Stimulated activated naive CD8-positive, alpha-beta T cell treated with anti-CD3 and anti-CD28 coated beads, Interleukin-15, Interleukin-2, amounts not matched to agents 100 ng/mL and 50 ng/mL, for 24 hours (primary cell): Measurements from ENCODE around the gene DIRAS2.

Experiments
- H3K27ac Mint-ChIP-seq: one replicate; pipeline ENCODE4 v1.8.0; 2021; ENCODE audit warnings: mild to moderate bottlenecking, mixed read lengths
- H3K27me3 Mint-ChIP-seq: one replicate; pipeline ENCODE4 v1.8.0; 2021; ENCODE audit warnings: mixed read lengths
- H3K36me3 Mint-ChIP-seq: one replicate; pipeline ENCODE4 v1.8.0; 2021; ENCODE audit warnings: low read depth, mixed read lengths
- H3K4me1 Mint-ChIP-seq: one replicate; pipeline ENCODE4 v1.8.0; 2021; ENCODE audit warnings: low read depth, mixed read lengths
- H3K4me3 Mint-ChIP-seq: one replicate; pipeline ENCODE4 v1.8.0; 2021; ENCODE audit warnings: mild to moderate bottlenecking, mixed read lengths
- H3K9me3 Mint-ChIP-seq: one replicate; pipeline ENCODE4 v1.8.0; 2021; ENCODE audit warnings: mixed read lengths

DIRAS2 gene

DNA sequence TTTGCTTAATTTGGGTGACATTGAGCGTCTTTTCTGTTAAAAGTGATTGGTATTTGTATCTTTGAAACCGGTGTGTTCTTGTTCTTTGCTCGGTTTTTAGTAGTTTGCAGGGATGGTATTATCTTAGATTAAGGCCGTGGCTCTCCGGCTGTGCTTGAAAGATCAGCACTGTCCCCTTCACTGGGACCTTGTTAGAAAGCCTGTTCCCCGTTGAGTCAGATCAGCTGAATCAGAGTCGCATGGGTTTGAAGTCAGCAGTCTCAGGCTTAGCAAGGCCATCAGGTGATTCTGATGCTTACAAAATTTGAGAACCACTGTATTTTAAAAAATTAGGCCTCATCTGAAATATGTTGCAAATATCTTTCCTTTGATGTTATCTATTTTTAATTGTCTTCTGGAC is 5.0 kb downstream of the DIRAS2 start:
- Mint-ChIP-seq H3K9me3 (no peaks in the 10 kb centered on the region), H3K4me3 (no peak overlapping the region), H3K4me1 (peaks cover 6% of the 10 kb centered on the region), H3K36me3 (no peaks in the 10 kb centered on the region), H3K27ac (no peak overlapping the region), H3K27me3 (peaks cover 34% of the 10 kb centered on the region)

DNA sequence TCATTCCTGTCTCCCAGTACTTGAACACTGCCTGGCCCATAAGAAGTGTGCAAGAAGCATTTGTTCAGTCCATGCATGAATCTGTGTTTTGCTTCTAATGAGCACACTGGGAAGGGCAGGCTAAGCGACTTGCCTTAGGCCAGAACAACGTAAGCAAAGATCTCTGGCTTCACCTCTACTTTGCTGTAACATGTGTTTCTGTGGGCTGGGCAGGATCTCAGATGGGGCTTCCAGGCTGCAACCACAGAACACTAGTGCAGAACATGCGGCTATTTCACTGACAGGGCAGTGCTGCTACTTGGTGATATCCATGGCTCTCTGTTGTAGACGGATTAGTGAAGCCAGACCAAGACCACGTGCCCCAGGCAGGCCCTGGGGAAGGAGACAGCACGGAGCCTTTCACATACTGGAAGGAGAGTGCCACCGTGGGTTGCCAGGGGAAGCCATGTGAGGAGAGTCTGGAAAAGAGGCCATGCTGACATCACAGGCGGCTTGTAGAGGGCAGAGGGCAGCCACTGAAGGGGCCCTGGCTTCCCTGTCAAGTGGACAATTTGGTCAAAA is 9.9 kb downstream of the DIRAS2 start:
- Mint-ChIP-seq H3K27ac (no peak overlapping the region), H3K36me3 (no peaks in the 10 kb centered on the region), H3K9me3 (no peaks in the 10 kb centered on the region), H3K4me1 (no peaks in the 10 kb centered on the region), H3K27me3 (no peaks in the 10 kb centered on the region), H3K4me3 (no peak overlapping the region)

DNA sequence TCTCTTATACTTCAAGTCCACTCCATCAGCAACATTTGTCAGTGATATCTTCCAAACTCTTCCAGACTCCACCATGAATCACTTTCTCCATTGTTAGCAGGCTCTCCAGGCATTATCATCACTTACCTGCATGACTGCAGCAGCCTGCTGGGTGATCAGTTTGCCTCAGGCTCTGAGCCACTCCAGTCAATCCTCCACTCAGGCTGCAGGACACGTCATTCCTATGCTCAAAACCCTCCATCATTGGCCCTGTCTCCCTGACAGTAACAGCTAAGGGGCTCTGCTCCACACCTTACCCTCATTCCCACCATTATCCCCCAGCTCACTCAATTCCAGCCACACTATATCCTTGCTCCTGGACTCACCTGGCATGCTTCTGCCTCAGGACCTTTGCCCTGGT is 10.7 kb downstream of the DIRAS2 start:
- Mint-ChIP-seq H3K9me3 (no peaks in the 10 kb centered on the region), H3K27me3 (no peaks in the 10 kb centered on the region), H3K4me3 (no peak overlapping the region), H3K27ac (no peak overlapping the region), H3K36me3 (no peaks in the 10 kb centered on the region), H3K4me1 (no peaks in the 10 kb centered on the region)

DNA sequence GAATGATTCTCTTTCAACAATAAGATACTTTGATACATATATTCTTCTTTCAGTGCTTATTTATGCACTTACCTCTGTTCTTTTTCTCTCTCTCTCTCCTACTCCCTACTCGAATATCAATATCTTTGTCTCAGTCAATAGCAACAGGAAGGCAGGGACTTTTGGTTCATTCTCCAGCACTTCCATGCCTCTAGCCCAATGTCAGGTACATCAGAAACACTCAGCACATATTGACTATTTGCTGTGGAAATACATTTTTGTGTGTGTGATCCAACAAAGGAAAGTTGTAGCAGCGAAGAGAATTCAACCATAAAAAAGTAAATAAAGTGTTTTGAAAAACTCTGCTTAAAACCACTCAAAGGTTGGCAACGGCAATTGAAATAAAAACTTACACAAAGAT is 12.6 kb downstream of the DIRAS2 start:
- no peak overlapping the region for H3K27ac Mint-ChIP-seq
- H3K4me1 Mint-ChIP-seq, result no peaks in the 10 kb centered on the region
- no peaks in the 10 kb centered on the region for H3K9me3 Mint-ChIP-seq
- H3K27me3 Mint-ChIP-seq, result no peaks in the 10 kb centered on the region
- no peaks in the 10 kb centered on the region for H3K36me3 Mint-ChIP-seq
- no peak overlapping the region for H3K4me3 Mint-ChIP-seq

DNA sequence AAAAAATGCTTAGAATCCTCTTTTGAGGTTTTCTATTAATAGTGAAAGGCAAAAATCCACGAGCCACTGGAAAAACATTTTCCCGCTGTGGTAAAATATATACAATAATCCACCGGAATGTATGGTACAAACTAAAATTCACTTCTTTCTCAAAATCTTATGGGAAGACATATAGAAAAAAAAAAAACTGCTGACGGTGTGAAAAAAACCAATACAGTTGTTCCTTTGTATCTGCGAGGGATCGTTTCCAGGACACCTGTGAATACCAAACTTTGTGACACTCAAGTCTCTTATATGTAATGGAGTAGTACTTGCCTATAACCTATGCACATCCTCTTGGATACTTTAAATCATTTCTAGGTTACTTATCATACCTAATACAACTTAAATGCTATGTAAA is 13.3 kb downstream of the DIRAS2 start:
- H3K27ac Mint-ChIP-seq, result no peak overlapping the region
- H3K27me3 Mint-ChIP-seq, result no peaks in the 10 kb centered on the region
- no peak overlapping the region for H3K4me3 Mint-ChIP-seq
- no peaks in the 10 kb centered on the region for H3K9me3 Mint-ChIP-seq
- H3K36me3 Mint-ChIP-seq, result no peaks in the 10 kb centered on the region
- no peaks in the 10 kb centered on the region for H3K4me1 Mint-ChIP-seq

DNA sequence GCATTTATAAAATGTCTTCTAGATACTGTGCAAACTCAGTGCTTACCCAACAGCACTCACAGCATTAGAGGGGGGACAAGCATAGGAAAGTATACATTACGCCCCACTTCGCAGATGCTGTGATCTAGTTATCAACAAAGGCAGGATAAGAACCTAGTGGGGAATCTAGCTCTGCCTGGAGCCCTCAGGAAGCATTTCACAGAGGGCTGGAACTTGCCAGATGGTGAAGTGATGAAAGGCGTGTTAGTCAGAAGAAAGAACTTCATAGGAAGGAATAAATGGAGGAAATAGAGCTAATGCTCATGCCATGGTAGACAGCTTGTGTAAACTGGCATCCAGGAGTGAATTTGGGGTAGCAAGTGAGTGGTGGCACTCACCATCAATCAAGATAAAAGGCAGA is 25.8 kb downstream of the DIRAS2 start:
- Mint-ChIP-seq H3K4me1 (no peaks in the 10 kb centered on the region), H3K27me3 (peaks cover 28% of the 10 kb centered on the region), H3K27ac (no peak overlapping the region), H3K4me3 (no peak overlapping the region), H3K36me3 (no peaks in the 10 kb centered on the region), H3K9me3 (no peaks in the 10 kb centered on the region)

DNA sequence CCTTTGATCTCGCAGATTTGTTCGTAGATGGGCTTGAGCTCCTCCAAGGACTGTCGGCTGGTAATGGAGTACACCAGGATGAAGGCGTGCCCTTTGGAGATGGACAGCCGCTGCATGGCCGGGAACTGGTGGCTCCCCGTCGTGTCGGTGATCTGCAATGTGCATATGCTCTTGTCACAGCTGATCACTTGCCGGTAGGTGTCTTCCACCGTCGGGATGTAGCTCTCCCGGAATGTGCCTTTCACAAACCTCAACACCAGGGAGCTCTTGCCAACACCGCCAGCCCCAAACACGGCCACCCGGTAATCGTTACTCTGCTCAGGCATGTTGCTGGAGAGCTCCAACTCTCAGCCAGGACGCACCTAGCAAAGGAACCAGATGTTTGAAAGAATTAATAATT is 29.1 kb downstream of the DIRAS2 start:
- H3K36me3 Mint-ChIP-seq, result no peaks in the 10 kb centered on the region
- no peak overlapping the region for H3K4me3 Mint-ChIP-seq
- peaks cover 45% of the 10 kb centered on the region for H3K27me3 Mint-ChIP-seq
- no peaks in the 10 kb centered on the region for H3K9me3 Mint-ChIP-seq
- no peaks in the 10 kb centered on the region for H3K4me1 Mint-ChIP-seq
- no peak overlapping the region for H3K27ac Mint-ChIP-seq

DNA sequence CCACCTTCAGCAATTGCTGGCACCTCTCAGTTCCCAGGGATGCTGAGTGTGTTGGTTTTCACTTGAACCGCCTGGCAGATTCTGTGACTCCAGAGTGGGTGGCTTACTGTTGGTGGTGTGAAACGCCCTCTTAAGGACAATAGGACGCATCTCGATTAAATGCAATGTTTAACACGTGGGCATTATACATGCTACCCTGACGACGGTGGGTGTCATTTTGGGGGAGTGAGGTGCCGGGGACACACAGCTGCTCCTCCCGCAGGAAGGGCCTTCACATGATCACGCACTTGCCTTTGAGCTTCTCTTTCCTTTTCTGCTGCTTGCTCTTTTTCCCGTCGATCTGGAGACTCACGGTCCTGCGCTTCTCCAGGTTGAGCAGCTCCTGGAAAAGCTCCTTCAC is 29.7 kb downstream of the DIRAS2 start:
- H3K27me3 Mint-ChIP-seq, result peaks cover 43% of the 10 kb centered on the region
- H3K36me3 Mint-ChIP-seq, result no peaks in the 10 kb centered on the region
- no peaks in the 10 kb centered on the region for H3K9me3 Mint-ChIP-seq
- H3K4me3 Mint-ChIP-seq, result no peak overlapping the region
- no peaks in the 10 kb centered on the region for H3K4me1 Mint-ChIP-seq
- no peak overlapping the region for H3K27ac Mint-ChIP-seq

DNA sequence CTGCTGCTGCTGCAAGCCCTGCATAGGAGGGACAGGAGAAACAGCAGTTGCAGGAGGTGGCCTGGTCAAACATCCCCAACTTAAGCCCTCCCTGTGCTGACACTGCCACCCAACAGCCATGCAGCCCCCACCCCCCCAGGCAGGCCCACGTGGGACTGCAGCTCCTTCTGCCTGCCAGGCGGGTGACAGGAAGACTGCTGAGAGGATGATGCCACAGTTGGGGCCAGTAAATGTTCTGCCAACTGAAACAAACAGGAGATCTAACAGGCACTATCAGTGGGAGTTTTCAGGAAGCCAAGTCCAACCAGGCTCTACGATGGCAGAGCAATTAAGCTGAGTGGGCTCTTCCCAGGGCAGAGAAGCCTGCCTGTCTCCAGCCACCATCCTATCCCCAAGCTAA is 31.1 kb downstream of the DIRAS2 start:
- H3K27ac Mint-ChIP-seq, result no peak overlapping the region
- peaks cover 34% of the 10 kb centered on the region for H3K27me3 Mint-ChIP-seq
- H3K4me3 Mint-ChIP-seq, result no peak overlapping the region
- no peaks in the 10 kb centered on the region for H3K36me3 Mint-ChIP-seq
- H3K9me3 Mint-ChIP-seq, result no peaks in the 10 kb centered on the region
- H3K4me1 Mint-ChIP-seq, result no peaks in the 10 kb centered on the region

DNA sequence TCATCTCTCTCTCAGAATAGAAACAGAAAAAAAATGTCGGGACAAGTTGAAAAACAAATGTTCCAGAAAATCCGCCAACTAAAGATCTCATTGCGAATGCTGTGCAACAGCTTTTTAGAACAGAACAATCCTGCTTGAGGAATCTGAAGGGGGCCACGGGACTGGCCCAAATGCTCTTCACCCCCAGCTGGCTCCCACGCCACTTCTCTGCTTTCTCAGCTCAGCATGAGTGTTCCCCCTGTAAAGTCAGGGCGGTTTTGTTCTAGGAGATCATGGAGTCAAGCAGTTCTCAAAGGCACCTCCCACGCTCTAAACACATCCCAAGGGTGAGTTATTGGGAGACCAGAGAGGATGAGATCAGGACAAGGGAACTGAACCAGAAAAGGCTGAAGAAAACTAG is 31.5 kb downstream of the DIRAS2 start:
- Mint-ChIP-seq H3K4me1 (no peaks in the 10 kb centered on the region), H3K4me3 (no peak overlapping the region), H3K36me3 (no peaks in the 10 kb centered on the region), H3K27ac (no peak overlapping the region), H3K9me3 (no peaks in the 10 kb centered on the region), H3K27me3 (peaks cover 34% of the 10 kb centered on the region)

DNA sequence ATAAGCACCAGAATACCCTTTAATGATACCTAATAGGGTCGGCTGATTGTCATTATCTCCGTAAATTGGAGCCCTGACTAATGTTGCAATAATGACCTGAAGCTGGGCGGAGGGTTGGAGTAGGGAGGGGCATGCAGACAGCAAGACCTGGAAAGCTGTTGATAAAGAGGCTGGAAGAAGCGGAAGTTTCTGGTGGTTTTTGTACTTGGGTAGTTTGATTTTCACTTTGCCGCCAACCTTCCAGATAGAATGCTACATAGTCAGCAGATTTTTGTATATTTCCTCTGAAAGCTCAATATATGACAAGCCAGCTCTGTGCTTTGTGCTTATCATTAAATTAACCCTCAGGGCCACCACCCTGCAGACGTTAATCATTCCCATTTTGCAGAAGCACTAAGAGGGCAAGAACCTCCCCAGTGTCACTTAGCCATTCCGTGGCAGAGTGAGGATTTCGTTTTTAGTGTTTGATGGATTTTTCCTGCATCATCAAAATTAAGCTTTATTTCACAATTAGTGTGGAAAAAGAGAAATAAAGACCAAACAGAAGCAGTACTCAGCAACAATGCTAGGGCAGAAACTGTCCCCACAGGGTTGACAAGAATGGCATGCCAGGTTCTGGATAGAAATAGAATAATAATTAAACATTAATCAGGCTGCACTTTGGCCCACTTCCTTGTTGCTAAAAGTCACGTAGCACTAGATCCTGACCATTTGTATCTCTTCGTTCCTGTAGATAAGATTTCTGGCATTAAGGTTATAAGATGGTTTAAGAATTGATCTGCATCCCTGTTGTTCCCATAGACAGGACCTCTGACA is 34.7 kb downstream of the DIRAS2 start:
- H3K27ac Mint-ChIP-seq, result no peak overlapping the region
- H3K4me3 Mint-ChIP-seq, result no peak overlapping the region
- H3K4me1 Mint-ChIP-seq, result no peaks in the 10 kb centered on the region
- H3K36me3 Mint-ChIP-seq, result no peaks in the 10 kb centered on the region
- H3K27me3 Mint-ChIP-seq, result peaks cover 42% of the 10 kb centered on the region
- H3K9me3 Mint-ChIP-seq, result no peaks in the 10 kb centered on the region

DNA sequence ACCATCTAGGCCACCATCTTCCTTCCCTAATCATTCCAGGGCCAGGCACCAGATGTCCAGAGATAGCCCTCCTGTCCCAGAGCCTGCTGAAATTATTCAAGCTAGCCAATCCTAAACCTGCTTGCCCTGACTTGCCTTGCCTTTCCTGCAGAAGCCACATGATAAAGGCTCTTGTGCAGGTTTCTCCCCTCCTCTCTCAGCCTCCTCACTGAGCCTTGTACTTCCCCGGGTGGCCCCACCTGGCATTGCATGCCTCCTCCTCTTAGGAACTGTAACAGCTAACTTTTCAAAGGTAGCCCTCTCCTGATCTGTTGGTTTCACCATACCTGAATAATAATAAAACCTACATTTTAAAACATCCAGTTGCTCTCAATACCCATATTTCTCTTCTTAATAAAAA is 42.6 kb downstream of the DIRAS2 start:
- Mint-ChIP-seq H3K4me1 (no peaks in the 10 kb centered on the region), H3K4me3 (no peak overlapping the region), H3K27ac (no peak overlapping the region), H3K9me3 (no peaks in the 10 kb centered on the region), H3K27me3 (peaks cover 34% of the 10 kb centered on the region), H3K36me3 (no peaks in the 10 kb centered on the region)

DNA sequence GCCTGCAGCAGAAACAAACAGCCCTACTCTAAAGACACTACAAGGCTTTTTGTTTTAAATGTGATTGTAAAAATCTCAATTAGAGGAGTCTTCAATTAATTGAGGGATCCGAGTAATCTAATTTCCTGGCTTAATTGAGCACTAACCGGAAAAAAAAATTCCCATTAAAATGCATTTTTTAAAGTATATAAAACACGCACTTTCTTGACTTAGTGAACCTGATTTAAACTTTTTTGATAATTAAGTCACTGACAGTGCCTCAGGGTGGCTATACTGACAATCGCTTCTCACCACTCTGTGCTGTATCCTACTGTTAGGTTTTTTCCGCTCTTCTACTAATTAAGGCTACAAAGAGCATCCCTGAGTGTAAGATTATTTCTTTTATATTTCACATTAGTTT is 44.4 kb downstream of the DIRAS2 start:
- Mint-ChIP-seq H3K36me3 (no peaks in the 10 kb centered on the region), H3K4me1 (no peaks in the 10 kb centered on the region), H3K9me3 (peaks cover 3% of the 10 kb centered on the region), H3K4me3 (no peak overlapping the region), H3K27ac (no peak overlapping the region), H3K27me3 (peaks cover 33% of the 10 kb centered on the region)

DNA sequence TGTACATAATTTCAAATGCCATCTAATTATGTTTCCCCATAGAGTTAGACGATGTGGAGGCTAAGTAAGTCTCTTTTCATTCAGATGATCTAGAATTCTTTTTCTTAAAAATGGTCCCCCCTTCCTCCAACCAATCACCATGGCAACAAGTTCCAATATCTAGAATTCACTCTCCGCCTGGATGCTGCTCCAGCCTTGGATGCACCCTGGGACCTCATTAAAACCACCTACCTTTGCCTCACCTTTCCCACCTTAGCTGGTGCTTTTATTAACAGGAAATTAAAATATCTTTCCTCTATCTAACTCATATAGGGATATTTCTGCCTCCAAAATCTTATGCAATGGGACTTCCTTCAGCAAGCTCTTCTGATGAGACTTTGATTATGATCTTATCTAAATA is 49.0 kb downstream of the DIRAS2 start:
- H3K27me3 Mint-ChIP-seq, result peaks cover 15% of the 10 kb centered on the region
- H3K4me3 Mint-ChIP-seq, result no peak overlapping the region
- no peak overlapping the region for H3K27ac Mint-ChIP-seq
- H3K36me3 Mint-ChIP-seq, result no peaks in the 10 kb centered on the region
- H3K4me1 Mint-ChIP-seq, result no peaks in the 10 kb centered on the region
- H3K9me3 Mint-ChIP-seq, result peaks cover 3% of the 10 kb centered on the region

DNA sequence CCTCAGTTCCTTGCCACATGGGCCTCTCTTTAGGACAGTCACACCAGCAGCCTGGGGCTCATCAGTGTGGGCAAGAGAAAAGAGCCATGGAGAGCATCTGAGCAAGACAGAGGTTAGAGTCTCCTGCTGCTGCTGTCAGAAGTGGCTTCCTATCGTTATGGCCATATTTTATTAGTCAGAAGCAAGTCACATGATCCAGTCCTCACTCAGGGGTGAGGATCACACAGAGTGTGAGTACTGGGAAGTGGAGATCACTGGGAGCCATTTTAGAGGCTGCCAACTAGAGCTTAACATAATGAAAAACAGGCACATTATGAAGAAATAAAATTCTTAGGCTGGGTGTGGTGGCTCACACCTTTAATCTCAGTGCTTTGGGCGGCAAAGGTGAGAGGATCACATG is 62.0 kb downstream of the DIRAS2 start:
- Mint-ChIP-seq H3K9me3 (no peaks in the 10 kb centered on the region), H3K4me1 (no peaks in the 10 kb centered on the region), H3K27ac (no peak overlapping the region), H3K36me3 (no peaks in the 10 kb centered on the region), H3K27me3 (peaks cover 19% of the 10 kb centered on the region), H3K4me3 (no peak overlapping the region)

DNA sequence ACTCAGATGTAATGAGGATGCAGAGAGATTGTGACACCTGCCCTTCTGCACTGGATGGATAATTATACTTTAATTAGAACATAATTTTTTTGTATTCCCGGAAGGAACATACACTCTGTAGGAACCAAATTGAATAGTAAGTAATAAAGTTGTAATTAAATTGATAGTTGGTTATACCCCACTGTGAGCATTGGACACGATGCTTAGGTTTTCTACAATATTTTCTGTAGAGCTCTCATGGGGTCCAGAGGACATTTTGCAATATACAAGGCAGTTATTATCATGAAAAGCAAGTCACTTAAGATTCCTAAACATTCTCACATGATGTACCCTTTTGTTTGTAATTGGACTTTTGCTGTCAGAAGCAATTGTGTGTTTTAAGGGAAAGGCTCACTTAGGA is 63.4 kb downstream of the DIRAS2 start:
- Mint-ChIP-seq H3K27me3 (peaks cover 26% of the 10 kb centered on the region), H3K9me3 (no peaks in the 10 kb centered on the region), H3K4me3 (no peak overlapping the region), H3K4me1 (no peaks in the 10 kb centered on the region), H3K27ac (no peak overlapping the region), H3K36me3 (no peaks in the 10 kb centered on the region)
